Colonic mucosa (tissue), 4 donors: ENCODE measurements around the gene MAEL. TPM values are rescaled to one million over a fixed set of nuclear protein-coding genes. Genes with fewer than 3 reads are reported as not detected.

ENCODE experiments used
- DNase-seq: peaks from one replicate; pipeline ENCODE4 v3.0.0-alpha.2; 2020
- H3K27ac ChIP-seq: fragments of 200-600 bp; one replicate; pipeline ENCODE4 v1.8.0; 2021
- H3K27me3 ChIP-seq: fragments of 200-600 bp; one replicate; pipeline ENCODE4 v1.8.0; 2021
- H3K36me3 ChIP-seq: fragments of 200-600 bp; one replicate; pipeline ENCODE4 v1.8.0; 2021
- H3K4me1 ChIP-seq: fragments of 200-600 bp; one replicate; pipeline ENCODE4 v1.8.0; 2021; ENCODE audit warnings: mild to moderate bottlenecking
- H3K4me3 ChIP-seq: fragments of 200-600 bp; one replicate; pipeline ENCODE4 v1.8.0; 2021
- H3K9ac ChIP-seq, 2 donors: one replicate each; pipeline ENCODE4 v1.7.0; 2013; ENCODE audit warnings: control low read depth in 2 of 2, low read depth in 2 of 2, low read length in 2 of 2
- H3K9me3 ChIP-seq: fragments of 200-600 bp; one replicate; pipeline ENCODE4 v1.8.0; 2021
- intact Hi-C: fragments of 100-400 bp; cut with DNase I; formaldehyde crosslinking; loops from one replicate; pipeline ENCODE4 v1.14.1; 2022
- total RNA-seq, 2 donors: library from RNA; stranded (reverse); fragmentation: NEBNext Ultra II Directional in 1 of 2; extraction: Animal tissue kit (Norgen Biotek cat#: 25700) in 1 of 2; gene quantifications; one replicate each; pipeline ENCODE4 v1.2.1, GENCODE V29; 2021
- TF ChIP-seq, protein P1 (sequence below): fragments of 200-600 bp; IDR thresholded peaks from one replicate; pipeline ENCODE4 v1.8.0; 2022; ENCODE audit warnings: antibody characterized with exemption, mild to moderate bottlenecking
- donor health status: healthy.
- donor health status: DM: no; HTN: no; CAD: no.
- donor health status: DM: no; HTN: no; CAD: no.

Gene MAEL
- total RNA-seq, 2 donors from 2014 or later: not detected

GRCh38 chr1:167043752-167044488 is 54.8 kb downstream of the MAEL start:
- intact Hi-C loops: loop anchor here (5.0 kb wide), 1 partner anchor 57 kb away; the partner anchor contains the start of gene MAEL
- peak overlapping the region; percentile 30 for H3K27ac ChIP-seq
- no peaks in the 10 kb centered on the region for H3K4me1 ChIP-seq
- TF ChIP-seq, protein P1, sequence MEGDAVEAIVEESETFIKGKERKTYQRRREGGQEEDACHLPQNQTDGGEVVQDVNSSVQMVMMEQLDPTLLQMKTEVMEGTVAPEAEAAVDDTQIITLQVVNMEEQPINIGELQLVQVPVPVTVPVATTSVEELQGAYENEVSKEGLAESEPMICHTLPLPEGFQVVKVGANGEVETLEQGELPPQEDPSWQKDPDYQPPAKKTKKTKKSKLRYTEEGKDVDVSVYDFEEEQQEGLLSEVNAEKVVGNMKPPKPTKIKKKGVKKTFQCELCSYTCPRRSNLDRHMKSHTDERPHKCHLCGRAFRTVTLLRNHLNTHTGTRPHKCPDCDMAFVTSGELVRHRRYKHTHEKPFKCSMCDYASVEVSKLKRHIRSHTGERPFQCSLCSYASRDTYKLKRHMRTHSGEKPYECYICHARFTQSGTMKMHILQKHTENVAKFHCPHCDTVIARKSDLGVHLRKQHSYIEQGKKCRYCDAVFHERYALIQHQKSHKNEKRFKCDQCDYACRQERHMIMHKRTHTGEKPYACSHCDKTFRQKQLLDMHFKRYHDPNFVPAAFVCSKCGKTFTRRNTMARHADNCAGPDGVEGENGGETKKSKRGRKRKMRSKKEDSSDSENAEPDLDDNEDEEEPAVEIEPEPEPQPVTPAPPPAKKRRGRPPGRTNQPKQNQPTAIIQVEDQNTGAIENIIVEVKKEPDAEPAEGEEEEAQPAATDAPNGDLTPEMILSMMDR: no peak
- no peaks in the 10 kb centered on the region for H3K27me3 ChIP-seq
- peak; percentile 85 for DNase-seq
- H3K36me3 ChIP-seq: no peaks in the 10 kb centered on the region
- peak overlapping the region; percentile 27 to 52 for H3K9ac ChIP-seq
- H3K9me3 ChIP-seq: no peaks in the 10 kb centered on the region
- H3K4me3 ChIP-seq: peak overlapping the region; percentile 15

DNA sequence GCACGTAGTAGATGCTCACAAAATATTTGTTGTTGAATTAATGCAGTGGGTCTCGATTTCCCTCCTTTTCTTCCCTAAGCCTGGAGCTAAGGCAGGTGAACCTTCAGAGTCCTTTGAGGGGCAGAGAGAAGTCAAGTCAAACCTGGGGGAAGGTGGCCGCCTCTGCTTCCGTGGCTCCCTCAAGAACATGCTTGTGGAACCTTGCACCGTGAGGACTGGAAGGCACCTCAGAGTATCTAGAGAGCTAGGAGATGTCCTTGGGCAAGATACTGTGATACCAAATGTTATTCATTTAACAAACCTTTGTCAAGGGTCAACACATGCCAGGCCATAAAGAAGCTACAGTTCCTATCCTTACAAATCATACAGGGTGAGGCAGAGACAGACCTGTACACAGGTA is 62.8 kb downstream of the MAEL start:
- Histone ChIP-seq H3K9ac (no peak overlapping the region), H3K27ac (no peak overlapping the region), H3K27me3 (no peaks in the 10 kb centered on the region), H3K9me3 (no peaks in the 10 kb centered on the region), H3K4me3 (no peak overlapping the region), H3K36me3 (peaks cover 15% of the 10 kb centered on the region), H3K4me1 (no peaks in the 10 kb centered on the region)
- no peak for DNase-seq
- intact Hi-C loops: no loop called here
- TF ChIP-seq, protein P1: no peak

DNA sequence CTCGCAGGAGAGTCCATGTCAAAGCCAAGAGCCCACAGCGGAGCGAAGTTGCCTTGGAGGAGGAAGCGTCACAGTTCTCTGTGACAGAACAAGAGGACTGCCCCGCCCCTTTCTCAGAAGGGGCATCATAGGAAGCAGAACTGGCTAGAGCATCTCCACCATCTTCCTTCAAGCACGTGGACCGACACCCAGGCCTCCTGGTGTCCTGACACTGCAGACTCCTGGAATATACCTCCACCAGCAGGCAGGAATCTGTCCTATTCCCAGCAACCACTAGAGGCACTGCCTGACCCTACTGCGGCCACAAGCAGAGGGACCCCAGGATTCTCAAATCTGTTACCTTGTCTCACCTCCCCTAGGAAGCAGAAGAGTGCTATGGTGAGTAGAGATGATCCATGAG is 63.3 kb downstream of the MAEL start:
- Histone ChIP-seq H3K27me3 (no peaks in the 10 kb centered on the region), H3K4me3 (no peak overlapping the region), H3K9ac (no peak overlapping the region), H3K27ac (no peak overlapping the region), H3K9me3 (no peaks in the 10 kb centered on the region), H3K4me1 (no peaks in the 10 kb centered on the region), H3K36me3 (peaks cover 15% of the 10 kb centered on the region)
- intact Hi-C loops: no loop called here
- TF ChIP-seq, protein P1: peak; percentile 12
- no peak for DNase-seq

GRCh38 chr1:167054531-167054930 is 65.5 kb downstream of the MAEL start:
- Histone ChIP-seq H3K36me3 (peaks cover 15% of the 10 kb centered on the region), H3K9ac (no peak overlapping the region), H3K27ac (no peak overlapping the region), H3K4me1 (no peaks in the 10 kb centered on the region), H3K27me3 (no peaks in the 10 kb centered on the region), H3K9me3 (no peaks in the 10 kb centered on the region), H3K4me3 (no peak overlapping the region)
- intact Hi-C loops: no loop called here
- TF ChIP-seq, protein P1: no peak
- no peak for DNase-seq

DNA sequence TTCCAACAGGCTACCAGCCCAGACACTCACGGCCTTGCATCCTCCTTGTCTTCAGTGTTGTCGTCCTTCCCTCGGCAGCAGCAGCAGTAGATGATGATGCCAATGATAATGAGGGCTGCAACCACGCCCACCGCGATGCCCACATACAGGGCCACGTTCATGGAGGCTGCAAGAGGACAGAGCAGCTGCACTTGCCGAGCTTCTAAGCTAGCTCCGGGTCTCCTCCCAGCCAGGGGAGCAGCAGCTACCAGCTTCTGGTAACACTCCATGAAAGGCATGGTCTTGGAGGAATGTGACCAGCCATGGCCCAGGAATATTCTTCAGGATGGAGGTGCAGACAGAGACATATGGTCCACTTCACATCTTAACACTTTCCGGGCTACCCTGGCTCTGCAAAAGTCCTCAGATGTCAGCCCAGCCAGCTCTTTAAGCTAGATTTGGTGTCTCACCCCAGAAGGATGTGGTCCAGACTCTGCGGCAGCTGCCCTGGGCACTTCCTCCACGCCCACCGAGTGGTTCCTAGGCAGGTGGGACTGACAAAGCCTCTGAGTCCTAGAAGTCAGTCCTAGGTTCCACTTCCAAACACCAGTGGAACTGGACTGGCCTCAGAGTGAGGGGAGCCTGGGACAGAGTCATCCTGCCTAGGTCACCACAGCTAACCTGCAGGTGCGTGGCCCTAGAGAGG is 66.0 kb downstream of the MAEL start:
- TF ChIP-seq, protein P1: no peak
- intact Hi-C loops: loop anchor here (5.0 kb wide), 2 partner anchors 143 to 173 kb away; no protein-coding TSS in a partner anchor
- no peak overlapping the region for H3K27ac ChIP-seq
- no peak overlapping the region for H3K4me3 ChIP-seq
- H3K36me3 ChIP-seq: peaks cover 15% of the 10 kb centered on the region
- no peaks in the 10 kb centered on the region for H3K9me3 ChIP-seq
- DNase-seq: no peak
- no peaks in the 10 kb centered on the region for H3K27me3 ChIP-seq
- no peaks in the 10 kb centered on the region for H3K4me1 ChIP-seq
- H3K9ac ChIP-seq: no peak overlapping the region
